Measurements from ENCODE around the gene CATSPERD. TPM values are rescaled to one million over a fixed set of nuclear protein-coding genes. Genes with fewer than 3 reads are reported as not detected.

Gene CATSPERD
- total RNA-seq, 1 donor from 2014 or later: not detected

DNA sequence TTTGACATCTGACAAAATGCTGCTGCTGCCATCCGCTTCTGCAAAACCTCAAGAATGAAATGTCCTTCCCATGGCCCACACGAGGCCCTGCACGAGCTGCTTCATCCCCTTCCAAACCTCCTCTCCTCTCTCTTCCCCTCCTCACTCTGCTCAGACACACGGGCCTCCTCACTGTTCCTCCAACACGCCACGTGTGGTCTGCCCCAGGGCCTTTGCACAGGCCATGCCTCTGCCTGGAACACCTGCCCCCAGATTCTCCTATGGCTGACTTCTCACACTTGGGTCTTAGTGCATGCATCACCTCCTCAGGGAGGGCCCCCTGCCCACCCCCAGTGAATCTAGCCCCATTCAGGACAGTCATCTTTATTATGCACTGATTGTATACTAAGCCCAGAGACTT, 100.3 kb downstream of the CATSPERD start:
- peaks cover 7% of the 10 kb centered on the region for H3K27me3 Mint-ChIP-seq (ENCODE audit: insufficient read depth, low read depth)
- no peaks in the 10 kb centered on the region for H3F3A ChIP-seq (ENCODE audit: low read depth)

DNA sequence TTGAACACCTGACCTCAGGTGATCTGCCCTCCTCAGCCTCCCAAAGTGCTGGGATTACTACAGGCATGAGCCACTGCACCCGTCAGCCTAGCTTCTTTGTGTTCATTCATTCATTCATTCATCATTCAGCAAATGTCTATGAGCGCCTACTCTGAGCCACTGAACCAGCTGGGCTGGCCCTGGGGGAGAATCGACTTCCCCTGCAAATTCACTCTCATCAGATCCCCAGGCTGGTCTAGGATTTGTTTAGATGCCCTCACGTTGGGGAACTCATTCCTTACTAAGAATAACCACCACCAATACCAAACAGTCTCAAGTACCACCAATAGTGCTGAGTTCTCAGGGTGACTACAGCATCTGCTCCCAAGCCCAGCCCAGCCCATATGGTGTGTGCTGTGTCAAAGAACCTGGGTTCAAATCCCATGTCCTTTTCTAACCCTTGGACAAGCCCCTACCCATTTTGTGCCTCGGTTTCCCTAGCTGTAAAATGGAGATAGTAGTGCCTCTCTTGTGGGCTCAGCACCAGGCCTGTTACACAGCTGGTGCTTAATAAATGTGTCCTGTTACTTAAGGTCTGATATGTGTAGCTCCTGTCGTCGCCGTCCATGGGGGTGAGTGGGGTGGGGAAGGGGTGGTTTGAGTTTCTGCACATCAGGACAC, 101.2 kb downstream of the CATSPERD start:
- Mint-ChIP-seq H3K27ac (no peak overlapping the region), H3K4me1 (peaks cover 2% of the 10 kb centered on the region), H3K4me3 (no peak overlapping the region), H3K27me3 (ENCODE audit: insufficient read depth, low read depth) (peaks cover 7% of the 10 kb centered on the region), H3K9me3 (no peaks in the 10 kb centered on the region), H3K36me3 (no peaks in the 10 kb centered on the region)
- H3K9ac ChIP-seq: no peak overlapping the region
- no peaks in the 10 kb centered on the region for H3K36me3 ChIP-seq
- H3K9me3 ChIP-seq (ENCODE audit: low read depth): no peaks in the 10 kb centered on the region
- no peak overlapping the region for H3K4me3 ChIP-seq
- DNase-seq (ENCODE audit: low spot score): no peak
- no peak overlapping the region for H3K27ac ChIP-seq
- H3K4me2 ChIP-seq: no peak overlapping the region
- H3K27me3 ChIP-seq: no peaks in the 10 kb centered on the region
- no peaks in the 10 kb centered on the region for H3K79me2 ChIP-seq (ENCODE audit: low read depth)
- no peak overlapping the region for H2AFZ ChIP-seq (replicated peaks)
- TF ChIP-seq EZH2phosphoT487 (IDR thresholded peaks at IDR 0.05) (no peak), EZH2 (IDR thresholded peaks at IDR 0.05) (no peak)
- TF ChIP-seq, protein P1, sequence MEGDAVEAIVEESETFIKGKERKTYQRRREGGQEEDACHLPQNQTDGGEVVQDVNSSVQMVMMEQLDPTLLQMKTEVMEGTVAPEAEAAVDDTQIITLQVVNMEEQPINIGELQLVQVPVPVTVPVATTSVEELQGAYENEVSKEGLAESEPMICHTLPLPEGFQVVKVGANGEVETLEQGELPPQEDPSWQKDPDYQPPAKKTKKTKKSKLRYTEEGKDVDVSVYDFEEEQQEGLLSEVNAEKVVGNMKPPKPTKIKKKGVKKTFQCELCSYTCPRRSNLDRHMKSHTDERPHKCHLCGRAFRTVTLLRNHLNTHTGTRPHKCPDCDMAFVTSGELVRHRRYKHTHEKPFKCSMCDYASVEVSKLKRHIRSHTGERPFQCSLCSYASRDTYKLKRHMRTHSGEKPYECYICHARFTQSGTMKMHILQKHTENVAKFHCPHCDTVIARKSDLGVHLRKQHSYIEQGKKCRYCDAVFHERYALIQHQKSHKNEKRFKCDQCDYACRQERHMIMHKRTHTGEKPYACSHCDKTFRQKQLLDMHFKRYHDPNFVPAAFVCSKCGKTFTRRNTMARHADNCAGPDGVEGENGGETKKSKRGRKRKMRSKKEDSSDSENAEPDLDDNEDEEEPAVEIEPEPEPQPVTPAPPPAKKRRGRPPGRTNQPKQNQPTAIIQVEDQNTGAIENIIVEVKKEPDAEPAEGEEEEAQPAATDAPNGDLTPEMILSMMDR (IDR thresholded peaks at IDR 0.05): no peak
- H3F3A ChIP-seq (ENCODE audit: low read depth): peaks cover 5% of the 10 kb centered on the region
- H3K4me1 ChIP-seq: peaks cover 4% of the 10 kb centered on the region
- peaks cover 5% of the 10 kb centered on the region for H4K20me1 ChIP-seq (ENCODE audit: low read depth)

More for the DNA sequence above, 100.3 kb downstream of the CATSPERD start:
- Histone ChIP-seq H3K27me3 (no peaks in the 10 kb centered on the region), H3K4me1 (no peaks in the 10 kb centered on the region), H3K4me2 (no peak overlapping the region), H3K36me3 (no peaks in the 10 kb centered on the region), H3K4me3 (no peak overlapping the region), H3K27ac (no peak overlapping the region), H3K9me3 (ENCODE audit: low read depth) (no peaks in the 10 kb centered on the region), H4K20me1 (ENCODE audit: low read depth) (no peaks in the 10 kb centered on the region), H3K9ac (no peak overlapping the region), H2AFZ (replicated peaks) (no peak overlapping the region), H3K79me2 (ENCODE audit: low read depth) (no peaks in the 10 kb centered on the region)
- Mint-ChIP-seq H3K36me3 (no peaks in the 10 kb centered on the region), H3K4me1 (peaks cover 2% of the 10 kb centered on the region), H3K9me3 (no peaks in the 10 kb centered on the region), H3K27ac (no peak overlapping the region), H3K4me3 (no peak overlapping the region)
- DNase-seq (ENCODE audit: low spot score): no peak
- TF ChIP-seq, protein P1 (IDR thresholded peaks at IDR 0.05): no peak
- TF ChIP-seq EZH2 (IDR thresholded peaks at IDR 0.05) (no peak), EZH2phosphoT487 (IDR thresholded peaks at IDR 0.05) (no peak)

DNA sequence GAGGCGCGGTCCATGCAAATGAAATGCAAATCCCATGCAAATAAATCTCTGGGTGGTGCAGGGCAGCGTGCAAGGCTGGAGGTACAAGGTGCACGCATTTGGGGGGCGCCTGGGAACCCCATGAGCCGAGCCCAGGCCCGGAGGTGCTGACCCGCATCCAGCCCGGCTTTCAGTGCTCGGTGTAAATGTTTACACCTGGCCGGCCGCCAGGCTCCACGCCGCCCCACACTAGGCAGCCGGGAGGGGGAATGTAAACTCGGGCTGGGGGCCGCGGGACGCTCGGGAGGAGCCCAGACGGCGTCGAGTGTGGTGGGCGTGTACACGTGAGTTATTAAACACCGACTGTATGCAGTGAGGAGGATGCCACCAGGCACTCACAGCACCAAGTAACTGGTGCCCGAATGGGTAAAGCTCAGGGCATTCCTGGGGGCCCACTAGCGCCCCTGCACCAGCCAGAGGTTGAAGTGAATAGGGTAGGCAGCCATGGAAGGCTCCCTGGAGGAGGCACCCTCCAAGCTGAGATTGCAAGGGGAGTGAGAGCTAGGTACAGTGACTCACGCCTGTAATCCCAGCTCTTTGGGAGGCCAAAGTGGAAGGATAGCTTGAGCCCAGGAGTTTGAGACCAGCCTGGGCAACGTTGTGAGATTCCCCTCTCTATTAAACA, 101.9 kb downstream of the CATSPERD start:
- Histone ChIP-seq H4K20me1 (ENCODE audit: low read depth) (peaks cover 5% of the 10 kb centered on the region), H2AFZ (replicated peaks) (no peak overlapping the region), H3K9ac (no peak overlapping the region), H3K4me2 (no peak overlapping the region), H3K27me3 (no peaks in the 10 kb centered on the region), H3K9me3 (ENCODE audit: low read depth) (no peaks in the 10 kb centered on the region), H3K36me3 (no peaks in the 10 kb centered on the region), H3K27ac (no peak overlapping the region), H3K79me2 (ENCODE audit: low read depth) (no peaks in the 10 kb centered on the region), H3K4me3 (no peak overlapping the region), H3F3A (ENCODE audit: low read depth) (peaks cover 12% of the 10 kb centered on the region), H3K4me1 (peaks cover 4% of the 10 kb centered on the region)
- Mint-ChIP-seq H3K4me1 (peaks cover 4% of the 10 kb centered on the region), H3K27me3 (ENCODE audit: insufficient read depth, low read depth) (peaks cover 11% of the 10 kb centered on the region), H3K4me3 (no peak overlapping the region), H3K36me3 (no peaks in the 10 kb centered on the region), H3K27ac (no peak overlapping the region), H3K9me3 (no peaks in the 10 kb centered on the region)
- no peak for DNase-seq (ENCODE audit: low spot score)
- TF ChIP-seq, protein P1 (IDR thresholded peaks at IDR 0.05): no peak
- TF ChIP-seq EZH2phosphoT487 (IDR thresholded peaks at IDR 0.05): no peak
- TF ChIP-seq EZH2 (IDR thresholded peaks at IDR 0.05): no peak
